HG02763 (cell line): Measurements from ENCODE around the gene STOML2.
A peak's percentile ranks its signal among the peaks of the same experiment; 100 is the strongest.
"Not testable (repeated sequence)": the region's sequence is repeated elsewhere in the genome, so short reads cannot be mapped to it uniquely, and the experiment has no call there.

Experiments
- ATAC-seq: cut with Tn5 transposase; IDR thresholded peaks from one replicate; pipeline ENCODE4 v1.9.1; 2021; ENCODE audit warnings: mild to moderate bottlenecking, moderate library complexity; ENCODE audit not compliant: unreplicated experiment

The STOML2 gene

GRCh38 chr9:35102769-35103659 lies at the start of gene STOML2:
Gene STOML2 (minus strand): TSS chr9:35103131. CDS start chr9:35103094, 37 bp downstream.
- ATAC-seq, result peak; percentile 90

GRCh38 chr9:35147941-35148563 lies 45.1 kb upstream of the STOML2 start:
- not testable (repeated sequence) for ATAC-seq

- no peak for ATAC-seq
These were observed 39.1 kb upstream of the STOML2 start for GRCh38 chr9:35142037-35142436.

GRCh38 chr9:35140093-35140492 lies 37.2 kb upstream of the STOML2 start:
- no peak for ATAC-seq

GRCh38 chr9:35136866-35137265 lies 33.9 kb upstream of the STOML2 start:
- no peak for ATAC-seq

- no peak for ATAC-seq
These were observed 33.1 kb upstream of the STOML2 start for GRCh38 chr9:35135988-35136387.

GRCh38 chr9:35134920-35135319 lies 32.0 kb upstream of the STOML2 start:
- no peak for ATAC-seq

GRCh38 chr9:35116898-35117551 lies 14.1 kb upstream of the STOML2 start:
- ATAC-seq, result peak; percentile 42

- ATAC-seq, result no peak
These were observed 13.6 kb upstream of the STOML2 start for GRCh38 chr9:35116539-35116897.

GRCh38 chr9:35115680-35116538 lies 13.0 kb upstream of the STOML2 start, which contains the start of gene ATOSB:
Gene ATOSB (minus strand): TSS chr9:35115862. CDS start chr9:35108274, 7,588 bp downstream.
- peak; percentile 52 for ATAC-seq

GRCh38 chr9:35114840-35115628 lies 12.1 kb upstream of the STOML2 start:
- ATAC-seq, result no peak

GRCh38 chr9:35114113-35114839 lies 11.3 kb upstream of the STOML2 start:
- no peak for ATAC-seq

GRCh38 chr9:35112257-35113020 lies 9.5 kb upstream of the STOML2 start:
- no peak for ATAC-seq

- peak; percentile 76 for ATAC-seq
These were observed 8.3 kb upstream of the STOML2 start for GRCh38 chr9:35111001-35111933.

GRCh38 chr9:35110327-35110761 lies 7.4 kb upstream of the STOML2 start:
- no peak for ATAC-seq

- ATAC-seq, result no peak
These were observed 6.1 kb upstream of the STOML2 start for GRCh38 chr9:35108946-35109575.

GRCh38 chr9:35108461-35108860 lies 5.5 kb upstream of the STOML2 start:
- ATAC-seq, result no peak
